C4-2B (cell line): ENCODE results near the gene CYREN.

Experiments used
- H3K27ac ChIP-seq: fragments of 450-650 bp; 2 replicates; pipeline ENCODE4 v1.5.1; 2017
- ZFX ChIP-seq: fragments of 450-650 bp; IDR thresholded peaks from 2 replicates; pipeline ENCODE4 v1.6.1; 2017
- TF ChIP-seq, protein P1 (sequence below): fragments of 450-650 bp; conservative IDR thresholded peaks from 2 replicates; pipeline ENCODE4 v1.5.1; 2017; ENCODE audit warnings: mild to moderate bottlenecking

The CYREN gene

DNA sequence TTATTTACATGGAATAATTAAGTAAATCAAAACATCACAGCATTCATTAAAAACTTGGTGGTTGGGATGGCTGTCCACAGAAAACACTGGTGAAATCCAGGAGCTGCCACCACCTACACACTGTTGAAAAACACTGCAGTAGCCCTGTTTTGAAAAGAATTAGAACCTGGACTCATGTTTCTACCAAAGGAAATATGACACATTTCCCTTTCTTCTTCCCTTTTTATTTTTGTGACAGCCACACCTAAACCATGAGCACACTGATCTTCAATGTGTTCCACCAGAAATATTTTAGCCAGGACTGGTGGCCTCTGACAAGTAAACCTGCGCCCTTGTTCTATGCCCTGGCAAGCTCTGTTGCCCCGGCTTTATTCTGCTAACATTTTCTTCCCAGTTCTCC, 19.4 kb downstream of the CYREN start:
- TF ChIP-seq, protein P1, sequence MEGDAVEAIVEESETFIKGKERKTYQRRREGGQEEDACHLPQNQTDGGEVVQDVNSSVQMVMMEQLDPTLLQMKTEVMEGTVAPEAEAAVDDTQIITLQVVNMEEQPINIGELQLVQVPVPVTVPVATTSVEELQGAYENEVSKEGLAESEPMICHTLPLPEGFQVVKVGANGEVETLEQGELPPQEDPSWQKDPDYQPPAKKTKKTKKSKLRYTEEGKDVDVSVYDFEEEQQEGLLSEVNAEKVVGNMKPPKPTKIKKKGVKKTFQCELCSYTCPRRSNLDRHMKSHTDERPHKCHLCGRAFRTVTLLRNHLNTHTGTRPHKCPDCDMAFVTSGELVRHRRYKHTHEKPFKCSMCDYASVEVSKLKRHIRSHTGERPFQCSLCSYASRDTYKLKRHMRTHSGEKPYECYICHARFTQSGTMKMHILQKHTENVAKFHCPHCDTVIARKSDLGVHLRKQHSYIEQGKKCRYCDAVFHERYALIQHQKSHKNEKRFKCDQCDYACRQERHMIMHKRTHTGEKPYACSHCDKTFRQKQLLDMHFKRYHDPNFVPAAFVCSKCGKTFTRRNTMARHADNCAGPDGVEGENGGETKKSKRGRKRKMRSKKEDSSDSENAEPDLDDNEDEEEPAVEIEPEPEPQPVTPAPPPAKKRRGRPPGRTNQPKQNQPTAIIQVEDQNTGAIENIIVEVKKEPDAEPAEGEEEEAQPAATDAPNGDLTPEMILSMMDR = no peak
- TF ChIP-seq ZFX = no peak
- H3K27ac ChIP-seq = no peak overlapping the region

DNA sequence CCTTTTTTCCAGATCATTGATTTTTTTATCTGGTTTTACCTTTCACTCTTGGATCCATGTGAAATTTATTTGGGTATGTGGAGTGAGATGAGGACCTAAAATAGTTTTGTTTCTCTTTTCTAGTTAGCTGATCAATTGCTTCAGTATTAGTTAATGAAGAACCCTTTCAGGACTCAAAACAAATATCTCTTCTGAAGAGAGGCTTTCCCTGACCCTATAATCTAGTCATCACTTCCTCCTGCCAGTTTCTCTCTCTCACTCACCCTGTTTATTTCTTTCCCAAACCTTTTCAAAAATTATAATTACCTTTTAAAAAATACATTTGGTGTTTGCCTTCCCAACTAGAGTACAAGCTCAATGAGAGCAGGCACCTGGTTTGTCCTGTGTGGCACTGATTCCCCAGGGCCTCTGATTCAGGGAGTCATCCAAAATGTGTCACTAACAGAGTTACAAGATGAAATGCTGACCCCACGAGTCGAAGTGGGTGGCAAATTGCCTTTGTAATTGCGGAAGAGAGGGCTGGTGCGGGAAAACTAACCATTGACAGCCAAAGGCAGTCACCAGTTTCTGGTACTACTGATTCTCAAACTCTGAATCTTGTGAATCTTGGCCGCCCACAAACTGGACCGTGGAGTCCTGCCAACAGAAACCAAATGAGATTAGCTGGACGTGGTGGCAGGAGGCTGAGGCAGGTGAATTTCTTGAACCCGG, 20.3 kb downstream of the CYREN start:
- no peak overlapping the region for H3K27ac ChIP-seq
- TF ChIP-seq, protein P1 = no peak
- TF ChIP-seq ZFX = no peak

DNA sequence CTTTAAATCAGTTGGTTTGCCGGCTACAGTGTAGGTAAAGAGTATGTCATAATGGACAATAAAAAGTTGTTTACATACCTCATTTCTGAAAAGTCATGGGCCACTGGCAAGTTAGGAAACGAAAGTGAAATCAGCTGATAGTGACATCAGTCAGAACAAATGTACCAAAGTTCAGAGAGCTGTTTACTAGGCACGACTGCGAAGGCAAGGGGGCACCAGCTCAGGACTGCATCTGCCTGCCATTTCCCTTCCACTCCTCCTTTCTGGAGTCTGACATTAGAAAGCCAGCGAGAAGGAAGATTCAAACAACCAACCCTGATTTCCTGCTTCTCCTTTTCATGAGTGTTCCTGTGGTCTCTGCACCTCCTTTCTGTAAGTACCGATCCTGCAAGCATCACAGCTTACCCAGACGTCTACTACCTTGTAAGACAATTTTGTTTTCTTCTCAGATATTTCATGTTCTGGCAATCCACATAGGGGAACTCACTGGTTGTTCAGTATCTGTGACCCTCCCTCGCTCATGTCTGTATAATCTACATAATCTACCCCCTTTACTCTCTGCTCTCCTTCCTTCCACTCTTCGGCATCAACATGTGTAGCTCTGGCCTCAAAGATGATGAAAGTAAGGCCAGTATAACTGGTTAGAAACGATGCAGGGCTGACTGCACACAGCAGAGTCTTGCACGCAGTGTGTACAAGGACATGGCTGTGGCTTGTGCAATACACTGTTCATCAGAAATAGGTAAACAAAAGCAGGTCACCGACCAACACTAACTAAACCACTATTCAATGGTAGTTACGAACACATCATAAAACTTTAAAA, 22.4 kb downstream of the CYREN start, which contains the start of gene TMEM140:
Gene TMEM140, plus strand, starts transcription at position 174 of the 823 bp plus-strand sequence. CDS start 16,370 bp downstream, outside the sequence.
- peak within 1 kb of the TSS; percentile 53; the same call in 1 of the 2 replicates for H3K27ac ChIP-seq
- TF ChIP-seq ZFX = no peak
- TF ChIP-seq, protein P1 = 0 out of 2 replicates have a peak, but pooled peaks have one; percentile 6

DNA sequence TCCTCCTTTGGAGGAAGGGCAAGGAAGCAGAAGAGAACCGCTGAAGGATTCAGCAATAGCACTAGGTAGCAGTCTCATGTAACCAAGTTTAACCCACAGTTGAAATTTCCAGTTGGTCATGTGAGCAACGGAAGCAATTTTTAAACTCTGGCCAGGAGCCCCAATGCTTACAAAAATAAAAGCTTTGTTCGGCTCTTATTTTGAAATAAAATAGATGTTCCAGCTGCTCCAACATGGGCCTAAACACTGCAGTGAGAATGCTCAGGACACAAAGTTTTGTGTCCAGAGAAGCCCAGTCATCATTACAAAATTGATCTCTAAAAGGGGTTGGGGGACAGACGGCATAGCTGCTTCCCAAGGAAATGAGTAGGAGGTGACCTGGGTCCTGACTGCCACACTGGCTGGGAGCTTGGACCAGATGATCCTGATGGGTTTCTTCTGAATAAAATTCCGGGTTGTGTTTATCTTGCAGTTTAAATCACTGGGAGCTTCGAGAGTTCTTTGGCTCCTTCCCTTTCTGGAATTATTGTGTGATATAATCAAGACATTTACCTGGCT, 23.1 kb downstream of the CYREN start:
- H3K27ac ChIP-seq = peak overlapping the region; percentile 53; the same call in 1 of the 2 replicates
- TF ChIP-seq ZFX = no peak
- TF ChIP-seq, protein P1 = no peak

DNA sequence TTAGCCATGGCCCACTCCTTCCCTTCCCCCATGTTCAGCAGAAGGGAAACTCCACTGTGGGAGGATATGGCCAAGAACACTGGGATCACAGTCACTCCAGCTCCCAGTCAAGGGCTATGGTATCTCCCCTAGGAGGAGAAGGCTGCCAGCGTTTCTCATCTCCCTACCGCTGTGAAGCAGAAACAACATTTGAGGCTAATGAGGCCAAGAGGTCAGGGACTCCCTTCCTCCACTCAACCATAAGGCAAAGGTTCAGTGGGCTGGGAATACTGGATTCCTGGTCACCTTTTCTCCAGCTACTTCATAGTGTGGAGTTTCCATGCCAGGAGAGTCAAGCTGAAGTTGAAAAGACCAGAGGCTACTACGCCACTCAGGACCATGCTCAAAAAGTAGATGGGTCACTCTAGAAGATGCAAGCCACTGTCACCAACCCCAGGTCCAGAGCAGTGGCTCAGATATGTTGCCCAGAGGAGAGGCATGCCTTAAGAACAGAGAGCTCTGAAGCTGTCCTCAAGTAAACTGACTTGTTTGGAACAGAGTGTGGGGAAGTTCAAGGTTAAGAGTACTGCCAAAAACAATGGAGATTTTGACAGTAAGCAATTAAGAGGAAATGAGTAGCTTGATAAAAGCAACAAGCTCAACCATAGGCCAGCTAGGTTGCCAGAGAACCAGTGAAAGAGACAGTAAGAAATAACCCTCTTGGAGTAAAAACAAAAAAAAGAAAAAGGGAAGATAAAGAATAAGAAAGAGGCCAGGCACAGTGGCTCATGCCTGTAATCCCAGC, 26.4 kb downstream of the CYREN start:
- no peak overlapping the region for H3K27ac ChIP-seq
- TF ChIP-seq, protein P1 = no peak
- TF ChIP-seq ZFX = no peak

DNA sequence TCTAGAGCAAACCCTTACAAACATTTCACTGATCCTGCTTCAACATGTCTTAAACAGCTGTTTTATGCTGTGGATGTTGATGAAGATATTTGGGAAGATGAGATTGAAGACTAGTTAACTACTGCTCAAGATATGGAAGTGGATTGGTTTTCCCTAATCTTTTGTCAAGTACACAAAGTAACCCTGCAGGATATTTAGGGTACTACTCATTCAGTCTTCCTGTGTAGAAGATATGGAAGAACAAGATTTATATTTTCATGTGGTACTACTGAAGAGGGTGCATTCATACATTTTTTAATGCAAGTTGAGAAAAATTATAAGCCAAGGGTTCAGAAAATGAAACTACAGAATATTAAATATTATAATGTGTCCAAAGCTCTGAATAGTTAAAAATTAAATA, 40.9 kb downstream of the CYREN start:
- H3K27ac ChIP-seq = no peak overlapping the region
- TF ChIP-seq ZFX = no peak
- TF ChIP-seq, protein P1 = no peak; the same call in 1 of the 2 replicates
